HL-60 (cell line): ENCODE results near the gene OR2C3.

Experiments used
- DNase-seq, 2 experiments: peaks; one replicate each; pipeline ENCODE4 v3.0.0-alpha.2; 2010 to 2020; ENCODE audit warnings: low read depth in 1 of 2, low spot score in 1 of 2
- H3K27ac ChIP-seq: fragments of 250-450 bp; sonication (Bioruptor Pico); replicated peaks from 2 replicates; pipeline ENCODE4 v1.5.1; 2020; ENCODE audit warnings: mild to moderate bottlenecking, moderate library complexity
- H3K27me3 ChIP-seq: fragments of 250-450 bp; sonication (Bioruptor Pico); 2 replicates; pipeline ENCODE4 v1.5.1; 2021; ENCODE audit warnings: mild to moderate bottlenecking, moderate library complexity; ENCODE audit not compliant: insufficient read depth, poor library complexity, severe bottlenecking
- H3K4me3 ChIP-seq: replicated peaks from 2 replicates; pipeline ENCODE4 v1.5.1; 2011; ENCODE audit warnings: mild to moderate bottlenecking, control low read depth, low read length; ENCODE audit not compliant: insufficient read depth
- GABPA ChIP-seq: IDR thresholded peaks from 2 replicates; pipeline ENCODE4 v1.6.1; 2012; ENCODE audit warnings: low read depth
- POLR2AphosphoS5 ChIP-seq: IDR thresholded peaks from 2 replicates; pipeline ENCODE4 v1.6.1; 2012; ENCODE audit warnings: low read depth
- SPI1 ChIP-seq: IDR thresholded peaks from 2 replicates; pipeline ENCODE4 v1.6.1; 2012; ENCODE audit warnings: low read depth, mild to moderate bottlenecking, borderline replicate concordance
- TF ChIP-seq, protein P1 (sequence below): IDR thresholded peaks from one replicate; pipeline ENCODE4 v1.5.1; 2011; ENCODE audit warnings: low read length, control low read depth, inconsistent platforms; ENCODE audit not compliant: insufficient read depth
- TF ChIP-seq, protein P2 (sequence below): IDR thresholded peaks from 2 replicates; pipeline ENCODE4 v1.6.1; 2012; ENCODE audit warnings: low read depth; ENCODE audit not compliant: insufficient replicate concordance

Gene OR2C3

DNA sequence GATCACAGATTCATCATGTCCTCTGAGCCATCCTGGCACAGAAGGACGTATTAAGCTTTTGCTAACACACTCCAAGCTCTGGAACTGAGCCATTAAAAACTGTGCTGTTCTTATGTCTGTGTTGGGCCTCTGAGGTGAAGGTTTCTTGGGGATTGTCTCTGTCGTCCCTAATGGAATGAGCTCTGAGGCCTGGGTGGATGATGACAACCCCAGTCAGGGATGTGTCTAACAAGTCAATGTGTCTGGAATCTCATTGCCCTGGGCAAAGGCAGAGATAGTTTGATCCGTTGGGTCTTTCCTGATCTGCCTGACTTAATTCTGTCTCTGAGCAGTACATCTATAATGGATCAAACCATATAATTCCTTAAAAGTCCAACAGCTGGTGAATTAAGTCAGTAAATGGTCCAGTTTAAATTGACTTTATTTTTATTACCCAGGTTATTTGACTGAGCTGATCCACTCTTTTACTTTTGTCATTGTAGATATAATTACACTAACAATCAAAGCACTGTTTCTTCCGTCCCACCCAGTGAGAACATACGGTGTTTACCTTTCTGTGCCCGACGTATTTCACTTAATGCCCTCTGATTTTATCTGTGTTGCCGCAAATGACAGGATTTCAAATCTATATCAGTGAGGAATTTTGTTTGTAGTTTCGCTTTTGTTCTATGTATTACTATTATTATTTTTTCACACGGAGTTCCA is 39.5 kb downstream of the OR2C3 start:
- TF ChIP-seq SPI1 (no peak), GABPA (no peak)
- DNase-seq = no peak
- Histone ChIP-seq H3K27me3 (no peaks in the 10 kb centered on the region), H3K4me3 (no peak overlapping the region), H3K27ac (no peak overlapping the region)

DNA sequence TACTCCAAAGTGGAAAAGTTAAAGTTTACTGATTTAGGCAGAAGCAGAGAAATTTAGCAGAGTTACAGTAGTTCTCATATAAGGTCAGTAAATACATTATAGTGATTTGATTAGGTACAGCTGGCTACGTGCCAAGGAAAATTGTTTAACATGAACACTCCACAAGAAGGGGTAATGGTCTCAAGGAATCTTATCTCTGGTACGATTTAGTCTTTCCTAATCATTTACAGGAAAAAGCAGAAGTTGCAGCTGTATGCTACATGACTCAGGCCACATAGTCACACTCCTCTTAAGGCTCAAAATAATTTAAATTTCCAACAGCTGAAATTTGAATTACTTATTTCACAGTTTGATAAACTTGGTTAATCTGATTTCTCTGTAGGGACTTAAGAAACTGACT is 41.5 kb downstream of the OR2C3 start:
- H3K27me3 ChIP-seq = no peaks in the 10 kb centered on the region
- H3K27ac ChIP-seq = peak overlapping the region; percentile 25; the same call in 1 of the 2 replicates
- peak; percentile 50 to 67 for DNase-seq

DNA sequence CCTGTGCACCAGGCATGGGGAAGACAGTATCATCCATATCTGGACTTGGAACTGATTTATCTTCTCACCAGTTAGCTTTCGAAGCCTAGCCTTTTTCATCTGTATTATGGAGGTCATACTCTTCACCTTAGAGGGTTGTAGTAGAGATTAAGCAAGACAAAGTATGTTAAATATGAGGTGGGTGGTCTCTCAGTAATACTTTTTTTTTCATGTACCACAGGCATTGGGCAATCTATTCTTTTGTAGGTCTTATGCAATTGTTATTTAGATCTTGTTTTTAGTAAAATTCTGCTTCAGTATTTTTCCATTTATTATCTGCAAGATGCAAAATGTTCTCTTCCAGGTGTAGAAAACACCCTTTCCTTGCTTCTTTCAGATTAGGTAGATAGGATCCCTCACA is 43.1 kb downstream of the OR2C3 start:
- H3K27ac ChIP-seq = no peak overlapping the region
- no peaks in the 10 kb centered on the region for H3K27me3 ChIP-seq
- no peak overlapping the region for H3K4me3 ChIP-seq
- no peak for TF ChIP-seq POLR2AphosphoS5
- TF ChIP-seq, protein P1, sequence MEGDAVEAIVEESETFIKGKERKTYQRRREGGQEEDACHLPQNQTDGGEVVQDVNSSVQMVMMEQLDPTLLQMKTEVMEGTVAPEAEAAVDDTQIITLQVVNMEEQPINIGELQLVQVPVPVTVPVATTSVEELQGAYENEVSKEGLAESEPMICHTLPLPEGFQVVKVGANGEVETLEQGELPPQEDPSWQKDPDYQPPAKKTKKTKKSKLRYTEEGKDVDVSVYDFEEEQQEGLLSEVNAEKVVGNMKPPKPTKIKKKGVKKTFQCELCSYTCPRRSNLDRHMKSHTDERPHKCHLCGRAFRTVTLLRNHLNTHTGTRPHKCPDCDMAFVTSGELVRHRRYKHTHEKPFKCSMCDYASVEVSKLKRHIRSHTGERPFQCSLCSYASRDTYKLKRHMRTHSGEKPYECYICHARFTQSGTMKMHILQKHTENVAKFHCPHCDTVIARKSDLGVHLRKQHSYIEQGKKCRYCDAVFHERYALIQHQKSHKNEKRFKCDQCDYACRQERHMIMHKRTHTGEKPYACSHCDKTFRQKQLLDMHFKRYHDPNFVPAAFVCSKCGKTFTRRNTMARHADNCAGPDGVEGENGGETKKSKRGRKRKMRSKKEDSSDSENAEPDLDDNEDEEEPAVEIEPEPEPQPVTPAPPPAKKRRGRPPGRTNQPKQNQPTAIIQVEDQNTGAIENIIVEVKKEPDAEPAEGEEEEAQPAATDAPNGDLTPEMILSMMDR = no peak
- DNase-seq = no peak

More for the DNA sequence above, 41.5 kb downstream of the OR2C3 start:
- peak; percentile 75; the same call in 1 of the 2 replicates for TF ChIP-seq SPI1
- TF ChIP-seq, protein P2, sequence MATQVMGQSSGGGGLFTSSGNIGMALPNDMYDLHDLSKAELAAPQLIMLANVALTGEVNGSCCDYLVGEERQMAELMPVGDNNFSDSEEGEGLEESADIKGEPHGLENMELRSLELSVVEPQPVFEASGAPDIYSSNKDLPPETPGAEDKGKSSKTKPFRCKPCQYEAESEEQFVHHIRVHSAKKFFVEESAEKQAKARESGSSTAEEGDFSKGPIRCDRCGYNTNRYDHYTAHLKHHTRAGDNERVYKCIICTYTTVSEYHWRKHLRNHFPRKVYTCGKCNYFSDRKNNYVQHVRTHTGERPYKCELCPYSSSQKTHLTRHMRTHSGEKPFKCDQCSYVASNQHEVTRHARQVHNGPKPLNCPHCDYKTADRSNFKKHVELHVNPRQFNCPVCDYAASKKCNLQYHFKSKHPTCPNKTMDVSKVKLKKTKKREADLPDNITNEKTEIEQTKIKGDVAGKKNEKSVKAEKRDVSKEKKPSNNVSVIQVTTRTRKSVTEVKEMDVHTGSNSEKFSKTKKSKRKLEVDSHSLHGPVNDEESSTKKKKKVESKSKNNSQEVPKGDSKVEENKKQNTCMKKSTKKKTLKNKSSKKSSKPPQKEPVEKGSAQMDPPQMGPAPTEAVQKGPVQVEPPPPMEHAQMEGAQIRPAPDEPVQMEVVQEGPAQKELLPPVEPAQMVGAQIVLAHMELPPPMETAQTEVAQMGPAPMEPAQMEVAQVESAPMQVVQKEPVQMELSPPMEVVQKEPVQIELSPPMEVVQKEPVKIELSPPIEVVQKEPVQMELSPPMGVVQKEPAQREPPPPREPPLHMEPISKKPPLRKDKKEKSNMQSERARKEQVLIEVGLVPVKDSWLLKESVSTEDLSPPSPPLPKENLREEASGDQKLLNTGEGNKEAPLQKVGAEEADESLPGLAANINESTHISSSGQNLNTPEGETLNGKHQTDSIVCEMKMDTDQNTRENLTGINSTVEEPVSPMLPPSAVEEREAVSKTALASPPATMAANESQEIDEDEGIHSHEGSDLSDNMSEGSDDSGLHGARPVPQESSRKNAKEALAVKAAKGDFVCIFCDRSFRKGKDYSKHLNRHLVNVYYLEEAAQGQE = no peak
- TF ChIP-seq, protein P1 = no peak
- H3K4me3 ChIP-seq = no peak overlapping the region

DNA sequence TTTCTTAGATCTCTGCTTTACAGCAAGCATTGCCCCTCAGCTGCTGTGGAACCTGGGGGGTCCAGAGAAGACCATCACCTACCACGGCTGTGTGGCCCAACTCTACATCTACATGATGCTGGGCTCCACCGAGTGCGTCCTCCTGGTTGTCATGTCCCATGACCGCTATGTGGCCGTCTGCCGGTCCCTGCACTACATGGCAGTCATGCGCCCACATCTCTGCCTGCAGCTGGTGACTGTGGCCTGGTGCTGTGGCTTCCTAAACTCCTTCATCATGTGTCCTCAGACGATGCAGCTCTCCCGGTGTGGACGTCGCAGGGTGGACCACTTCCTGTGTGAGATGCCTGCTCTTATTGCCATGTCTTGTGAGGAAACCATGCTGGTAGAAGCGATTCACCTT is 44.9 kb downstream of the OR2C3 start:
- no peaks in the 10 kb centered on the region for H3K27me3 ChIP-seq
- no peak overlapping the region for H3K27ac ChIP-seq
- no peak for DNase-seq
- TF ChIP-seq POLR2AphosphoS5 (no peak), GABPA (no peak), SPI1 (no peak)
- TF ChIP-seq, protein P2 = no peak
- TF ChIP-seq, protein P1 = no peak
- H3K4me3 ChIP-seq = no peak overlapping the region
